SK-N-SH (cell line): ENCODE results near the gene OR10P1. TPM values are rescaled to one million over a fixed set of nuclear protein-coding genes. Genes with fewer than 3 reads are reported as not detected.

Source experiments
- CTCF ChIA-PET: fragments of 300-600, 350-600 bp; formaldehyde crosslinking; extraction: SDS; loops from one replicate; lab custom pipeline; 2021; lab: Yijun Ruan, JAX
- POLR2A ChIA-PET: fragments of 350-600 bp; sonication (Branson Sonifier 250); formaldehyde crosslinking; extraction: SDS; loops from one replicate; lab custom pipeline; 2020; ENCODE audit warnings: antibody characterized with exemption, inconsistent platforms; lab: Yijun Ruan, JAX
- DNase-seq: peaks from one replicate; pipeline ENCODE4 v3.0.0; 2012
- H2AFZ ChIP-seq: fragments of 200-600 bp; sonication (generic); 2 replicates; pipeline ENCODE4 v1.8.1; 2016; ENCODE audit warnings: antibody characterized with exemption, mild to moderate bottlenecking, low read depth
- H3F3A ChIP-seq: fragments of 200-600 bp; sonication (generic); replicated peaks from 2 replicates; pipeline ENCODE3; 2016; ENCODE audit warnings: antibody characterized with exemption, mild to moderate bottlenecking; ENCODE audit not compliant: insufficient read depth
- H3K27ac ChIP-seq, 2 experiments: fragments of 200-500 bp in 1 of 2; fragments of 200-600 bp in 1 of 2; sonication (Bioruptor generic) in 1 of 2; sonication (generic), shearing (Covaris generic) in 1 of 2; 2 replicates each; pipeline versions ENCODE4 v1.5.1 to v1.6.1; 2014 to 2016; ENCODE audit warnings: low read depth in 2 of 2, inconsistent platforms in 1 of 2, low read length in 1 of 2, mild to moderate bottlenecking in 1 of 2, mixed read lengths in 1 of 2
- H3K27me3 ChIP-seq: fragments of 200-600 bp; sonication (generic), shearing (Covaris generic); 2 replicates; pipeline ENCODE4 v1.6.1; 2016; ENCODE audit warnings: mixed run types; ENCODE audit not compliant: insufficient read depth
- H3K36me3 ChIP-seq, 2 experiments: fragments of 200-500 bp in 1 of 2; fragments of 200-600 bp in 1 of 2; sonication (Bioruptor generic) in 1 of 2; sonication (generic) in 1 of 2; replicated peaks in 1 of 2; 2 replicates each; pipeline versions ENCODE3 to v1.5.1; 2014 to 2016; ENCODE audit warnings: low read length in 1 of 2, mild to moderate bottlenecking in 1 of 2; ENCODE audit not compliant: insufficient read depth in 2 of 2, control insufficient read depth in 1 of 2
- H3K4me1 ChIP-seq, 2 experiments: fragments of 200-500 bp in 1 of 2; fragments of 200-600 bp in 1 of 2; sonication (Bioruptor generic) in 1 of 2; sonication (generic), shearing (Covaris generic) in 1 of 2; 2 replicates each; pipeline versions ENCODE4 v1.5.1 to v1.6.1; 2014 to 2016; ENCODE audit warnings: low read depth in 1 of 2, low read length in 1 of 2, mixed run types in 1 of 2; ENCODE audit not compliant: insufficient read depth in 2 of 2, control insufficient read depth in 1 of 2
- H3K4me2 ChIP-seq: fragments of 200-600 bp; sonication (generic), shearing (Covaris generic); 2 replicates; pipeline ENCODE4 v1.6.1; 2017; ENCODE audit warnings: mixed run types
- H3K4me3 ChIP-seq, 2 experiments: fragments of 200-500 bp in 1 of 2; fragments of 200-600 bp in 1 of 2; sonication (Bioruptor generic) in 1 of 2; sonication (generic), shearing (Covaris generic) in 1 of 2; 2 replicates each; pipeline versions ENCODE4 v1.5.1 to v1.8.1; 2014 to 2016; ENCODE audit warnings: low read depth in 2 of 2, inconsistent platforms in 1 of 2, low read length in 1 of 2, mild to moderate bottlenecking in 1 of 2, mixed read lengths in 1 of 2, moderate library complexity in 1 of 2
- H3K79me2 ChIP-seq: fragments of 200-600 bp; sonication (generic); 2 replicates; pipeline ENCODE4 v1.8.1; 2017; ENCODE audit warnings: mild to moderate bottlenecking; ENCODE audit not compliant: insufficient read depth
- H3K9ac ChIP-seq: fragments of 200-600 bp; sonication (generic); 2 replicates; pipeline ENCODE4 v1.6.1; 2017; ENCODE audit warnings: mixed run types
- H3K9me2 ChIP-seq: fragments of 200-600 bp; sonication (generic); 2 replicates; pipeline ENCODE4 v1.6.1; 2017; ENCODE audit warnings: mixed run types
- H3K9me3 ChIP-seq: fragments of 200-600 bp; sonication (generic); 2 replicates; pipeline ENCODE4 v1.6.1; 2017; ENCODE audit warnings: mixed run types, mild to moderate bottlenecking, moderate library complexity
- H4K20me1 ChIP-seq: fragments of 200-600 bp; sonication (generic); 2 replicates; pipeline ENCODE4 v1.6.1; 2017; ENCODE audit warnings: mild to moderate bottlenecking, mixed run types; ENCODE audit not compliant: insufficient read depth
- EP300 ChIP-seq, 2 experiments: IDR thresholded peaks; 2 replicates each; pipeline versions ENCODE4 v1.4.0 to v1.6.1; 2012; ENCODE audit warnings: borderline replicate concordance in 1 of 2, low read depth in 1 of 2, low read length in 1 of 2
- FOXJ3 ChIP-seq: sonication (generic); formaldehyde crosslinking; IDR thresholded peaks from 2 replicates; pipeline ENCODE4 v1.5.1; 2020; ENCODE audit warnings: mild to moderate bottlenecking, missing genetic modification reagents
- RAD21 ChIP-seq: IDR thresholded peaks from 2 replicates; pipeline ENCODE4 v1.6.1; 2012; ENCODE audit warnings: mild to moderate bottlenecking, low read length
- RCOR1 ChIP-seq: fragments of 150-350 bp; IDR thresholded peaks from 2 replicates; pipeline ENCODE4 v1.6.1; 2017; ENCODE audit warnings: antibody characterized with exemption, low read length
- RXRA ChIP-seq: IDR thresholded peaks from 2 replicates; pipeline ENCODE4 v1.4.0; 2012; ENCODE audit warnings: low read depth, mild to moderate bottlenecking, borderline replicate concordance
- SMC3 ChIP-seq: IDR thresholded peaks from 2 replicates; pipeline ENCODE4 v1.6.1; 2012; ENCODE audit warnings: low read depth, low read length, improper control_type of control experiment
- WGBS: methylation state at CpG from one replicate; pipeline ENCODE4 v1.1.6; 2017; ENCODE audit warnings: low lambda C conversion rate; 5-methylcytosine and 5-hydroxymethylcytosine counted together
- polyA plus RNA-seq, 3 experiments: library from polyadenylated mRNA; depleted of rRNA; stranded (reverse); fragments of >200 nt; gene quantifications; 2 replicates each; pipeline ENCODE4 v1.2.3, GENCODE V29; 2012
- TF ChIP-seq, protein P1 (sequence below): IDR thresholded peaks from 2 replicates; pipeline ENCODE4; 2012
- TF ChIP-seq, protein P2 (sequence below): IDR thresholded peaks from 2 replicates; pipeline ENCODE4 v1.4.0; 2012; ENCODE audit warnings: low read depth, borderline replicate concordance
- TF ChIP-seq, protein P3 (sequence below): IDR thresholded peaks from 2 replicates; pipeline ENCODE4 v1.4.0; 2012; ENCODE audit warnings: low read depth, borderline replicate concordance
- TF ChIP-seq, protein P4 (sequence below): IDR thresholded peaks from 2 replicates; pipeline ENCODE4 v1.6.1; 2012; ENCODE audit warnings: mild to moderate bottlenecking, low read depth, low read length, moderate library complexity

OR10P1 gene
- polyA plus RNA-seq, 1 of the 3 experiments (the other 2 are of a cell fraction): not detected

DNA sequence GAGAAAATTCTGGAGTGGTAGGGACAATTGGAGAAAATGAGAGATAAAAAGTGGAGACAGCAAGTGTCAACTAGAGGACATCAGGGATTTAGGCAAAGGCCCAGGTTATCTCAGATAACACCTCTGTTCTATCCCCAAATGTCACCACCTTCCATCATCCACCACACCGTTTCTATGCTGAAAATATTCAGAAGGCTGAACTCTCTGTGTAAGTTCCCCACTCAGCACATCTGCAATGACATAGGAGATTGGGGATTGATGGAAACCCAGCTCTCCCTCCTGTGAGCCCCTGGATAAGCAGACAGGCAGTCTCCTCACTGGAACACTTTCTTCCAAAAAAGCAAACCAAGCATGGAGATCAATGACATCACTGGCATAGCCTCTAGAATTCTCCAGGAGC, 5.6 kb upstream of the OR10P1 start:
- H3K9me2 ChIP-seq: no peaks in the 10 kb centered on the region
- H3F3A ChIP-seq: no peaks in the 10 kb centered on the region
- no peak overlapping the region for H3K27ac ChIP-seq
- no peaks in the 10 kb centered on the region for H3K9me3 ChIP-seq
- H3K4me1 ChIP-seq: no peaks in the 10 kb centered on the region
- TF ChIP-seq SMC3: no peak
- no peak for TF ChIP-seq EP300 (IDR thresholded peaks at IDR 0.05; ENCODE audit: borderline replicate concordance in 1 of 2, low read depth in 1 of 2, low read length in 1 of 2)
- TF ChIP-seq, protein P1, sequence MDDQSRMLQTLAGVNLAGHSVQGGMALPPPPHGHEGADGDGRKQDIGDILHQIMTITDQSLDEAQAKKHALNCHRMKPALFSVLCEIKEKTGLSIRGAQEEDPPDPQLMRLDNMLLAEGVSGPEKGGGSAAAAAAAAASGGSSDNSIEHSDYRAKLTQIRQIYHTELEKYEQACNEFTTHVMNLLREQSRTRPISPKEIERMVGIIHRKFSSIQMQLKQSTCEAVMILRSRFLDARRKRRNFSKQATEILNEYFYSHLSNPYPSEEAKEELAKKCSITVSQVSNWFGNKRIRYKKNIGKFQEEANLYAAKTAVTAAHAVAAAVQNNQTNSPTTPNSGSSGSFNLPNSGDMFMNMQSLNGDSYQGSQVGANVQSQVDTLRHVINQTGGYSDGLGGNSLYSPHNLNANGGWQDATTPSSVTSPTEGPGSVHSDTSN: no peak
- TF ChIP-seq, protein P2, sequence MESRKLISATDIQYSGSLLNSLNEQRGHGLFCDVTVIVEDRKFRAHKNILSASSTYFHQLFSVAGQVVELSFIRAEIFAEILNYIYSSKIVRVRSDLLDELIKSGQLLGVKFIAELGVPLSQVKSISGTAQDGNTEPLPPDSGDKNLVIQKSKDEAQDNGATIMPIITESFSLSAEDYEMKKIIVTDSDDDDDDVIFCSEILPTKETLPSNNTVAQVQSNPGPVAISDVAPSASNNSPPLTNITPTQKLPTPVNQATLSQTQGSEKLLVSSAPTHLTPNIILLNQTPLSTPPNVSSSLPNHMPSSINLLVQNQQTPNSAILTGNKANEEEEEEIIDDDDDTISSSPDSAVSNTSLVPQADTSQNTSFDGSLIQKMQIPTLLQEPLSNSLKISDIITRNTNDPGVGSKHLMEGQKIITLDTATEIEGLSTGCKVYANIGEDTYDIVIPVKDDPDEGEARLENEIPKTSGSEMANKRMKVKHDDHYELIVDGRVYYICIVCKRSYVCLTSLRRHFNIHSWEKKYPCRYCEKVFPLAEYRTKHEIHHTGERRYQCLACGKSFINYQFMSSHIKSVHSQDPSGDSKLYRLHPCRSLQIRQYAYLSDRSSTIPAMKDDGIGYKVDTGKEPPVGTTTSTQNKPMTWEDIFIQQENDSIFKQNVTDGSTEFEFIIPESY: no peak
- TF ChIP-seq, all 33 proteins: peak for 0
- 0% methylated on average over 1 of the region's 1 CpG for WGBS
- no peaks in the 10 kb centered on the region for H3K36me3 ChIP-seq
- POLR2A ChIA-PET: no interaction called here
- no peak overlapping the region for H3K4me2 ChIP-seq
- no peak overlapping the region for H3K9ac ChIP-seq
- no peaks in the 10 kb centered on the region for H4K20me1 ChIP-seq
- no peak overlapping the region for H3K4me3 ChIP-seq
- no peaks in the 10 kb centered on the region for H3K79me2 ChIP-seq
- DNase-seq: no peak
- peaks cover 77% of the 10 kb centered on the region for H3K27me3 ChIP-seq
- CTCF ChIA-PET: interaction anchor here (1.1 to 2.5 kb wide), 5 partner anchors 11 to 89 kb away, joined by 3 to 12 read pairs (median 6); partner anchors contain the start of gene RDH5
- H2AFZ ChIP-seq: no peak overlapping the region

DNA sequence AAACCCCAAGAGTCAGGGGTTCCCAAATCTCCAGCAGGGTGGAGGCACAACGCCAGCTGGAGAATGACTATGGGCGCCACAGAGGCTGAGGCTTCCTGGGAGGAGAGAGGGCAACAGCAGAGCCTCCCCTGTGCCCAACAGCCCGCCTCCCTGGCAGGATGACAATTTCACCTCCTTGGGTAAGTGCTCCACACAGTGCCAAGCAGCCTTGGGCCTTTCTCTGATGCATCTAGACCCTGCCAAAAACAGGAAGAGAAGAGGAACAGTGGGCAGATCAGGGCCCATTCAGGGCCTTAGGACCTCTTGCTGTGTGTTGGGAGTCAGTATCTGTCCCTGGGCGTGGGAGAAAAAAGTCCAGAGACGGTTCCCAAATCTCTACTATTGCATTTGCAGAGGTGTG, 5.0 kb upstream of the OR10P1 start:
- no peaks in the 10 kb centered on the region for H3K4me1 ChIP-seq
- TF ChIP-seq, protein P3, sequence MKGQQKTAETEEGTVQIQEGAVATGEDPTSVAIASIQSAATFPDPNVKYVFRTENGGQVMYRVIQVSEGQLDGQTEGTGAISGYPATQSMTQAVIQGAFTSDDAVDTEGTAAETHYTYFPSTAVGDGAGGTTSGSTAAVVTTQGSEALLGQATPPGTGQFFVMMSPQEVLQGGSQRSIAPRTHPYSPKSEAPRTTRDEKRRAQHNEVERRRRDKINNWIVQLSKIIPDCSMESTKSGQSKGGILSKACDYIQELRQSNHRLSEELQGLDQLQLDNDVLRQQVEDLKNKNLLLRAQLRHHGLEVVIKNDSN: no peak
- TF ChIP-seq RAD21 (no peak), RXRA (no peak), RCOR1 (no peak), FOXJ3 (CRISPR knock-in tag) (no peak), SMC3 (no peak)
- TF ChIP-seq, protein P4, sequence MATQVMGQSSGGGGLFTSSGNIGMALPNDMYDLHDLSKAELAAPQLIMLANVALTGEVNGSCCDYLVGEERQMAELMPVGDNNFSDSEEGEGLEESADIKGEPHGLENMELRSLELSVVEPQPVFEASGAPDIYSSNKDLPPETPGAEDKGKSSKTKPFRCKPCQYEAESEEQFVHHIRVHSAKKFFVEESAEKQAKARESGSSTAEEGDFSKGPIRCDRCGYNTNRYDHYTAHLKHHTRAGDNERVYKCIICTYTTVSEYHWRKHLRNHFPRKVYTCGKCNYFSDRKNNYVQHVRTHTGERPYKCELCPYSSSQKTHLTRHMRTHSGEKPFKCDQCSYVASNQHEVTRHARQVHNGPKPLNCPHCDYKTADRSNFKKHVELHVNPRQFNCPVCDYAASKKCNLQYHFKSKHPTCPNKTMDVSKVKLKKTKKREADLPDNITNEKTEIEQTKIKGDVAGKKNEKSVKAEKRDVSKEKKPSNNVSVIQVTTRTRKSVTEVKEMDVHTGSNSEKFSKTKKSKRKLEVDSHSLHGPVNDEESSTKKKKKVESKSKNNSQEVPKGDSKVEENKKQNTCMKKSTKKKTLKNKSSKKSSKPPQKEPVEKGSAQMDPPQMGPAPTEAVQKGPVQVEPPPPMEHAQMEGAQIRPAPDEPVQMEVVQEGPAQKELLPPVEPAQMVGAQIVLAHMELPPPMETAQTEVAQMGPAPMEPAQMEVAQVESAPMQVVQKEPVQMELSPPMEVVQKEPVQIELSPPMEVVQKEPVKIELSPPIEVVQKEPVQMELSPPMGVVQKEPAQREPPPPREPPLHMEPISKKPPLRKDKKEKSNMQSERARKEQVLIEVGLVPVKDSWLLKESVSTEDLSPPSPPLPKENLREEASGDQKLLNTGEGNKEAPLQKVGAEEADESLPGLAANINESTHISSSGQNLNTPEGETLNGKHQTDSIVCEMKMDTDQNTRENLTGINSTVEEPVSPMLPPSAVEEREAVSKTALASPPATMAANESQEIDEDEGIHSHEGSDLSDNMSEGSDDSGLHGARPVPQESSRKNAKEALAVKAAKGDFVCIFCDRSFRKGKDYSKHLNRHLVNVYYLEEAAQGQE: no peak
- TF ChIP-seq, all 33 proteins: peak for 0
- no peaks in the 10 kb centered on the region for H3K9me2 ChIP-seq
- H3K4me2 ChIP-seq: no peak overlapping the region
- H3F3A ChIP-seq: no peaks in the 10 kb centered on the region
- WGBS: 13% methylated on average over 5 of the region's 5 CpGs
- H3K4me3 ChIP-seq: no peak overlapping the region
- no peaks in the 10 kb centered on the region for H4K20me1 ChIP-seq
- no peak overlapping the region for H2AFZ ChIP-seq
- no peaks in the 10 kb centered on the region for H3K9me3 ChIP-seq
- no peak for DNase-seq
- ChIA-PET CTCF (interaction anchor here (0.7 to 2.5 kb wide), 3 partner anchors 12 to 14 kb away, joined by 3 to 8 read pairs (median 3); no protein-coding TSS in a partner anchor), POLR2A (no interaction called here)
- no peak overlapping the region for H3K27ac ChIP-seq
- no peaks in the 10 kb centered on the region for H3K79me2 ChIP-seq
- H3K9ac ChIP-seq: no peak overlapping the region
- peaks cover 77% of the 10 kb centered on the region for H3K27me3 ChIP-seq
- no peaks in the 10 kb centered on the region for H3K36me3 ChIP-seq
